K562 (cell line): ENCODE data around the gene TPRG1L. TPM values are rescaled to one million over a fixed set of nuclear protein-coding genes. Genes with fewer than 3 reads are reported as not detected.

Experiments
- CEBPZ ChIP-seq: fragments of 150-350 bp; IDR thresholded peaks from 2 replicates; pipeline ENCODE4 v1.6.1; 2014; ENCODE audit warnings: low read depth, mild to moderate bottlenecking, low read length, borderline replicate concordance
- ELF1 ChIP-seq: fragments of 200-800 bp; sonication (Bioruptor generic); IDR thresholded peaks from 2 replicates; pipeline ENCODE4 v1.6.1; 2016; ENCODE audit warnings: missing genetic modification characterization, missing compliant biosample characterization
- FOS ChIP-seq: IDR thresholded peaks from 3 replicates; pipeline ENCODE4 v1.6.1; 2011; ENCODE audit not compliant: insufficient read length; ENCODE audit errors: extremely low read depth
- GATAD2B ChIP-seq: fragments of 450-650 bp; IDR thresholded peaks from 2 replicates; pipeline ENCODE4 v1.6.1; 2017; ENCODE audit warnings: mild to moderate bottlenecking, borderline replicate concordance
- KDM5B ChIP-seq: fragments of 200-600 bp; sonication (generic); IDR thresholded peaks from 2 replicates; pipeline ENCODE4 v1.6.1; 2012; ENCODE audit warnings: low read depth, mild to moderate bottlenecking, moderate library complexity, low read length, control low read depth, inconsistent platforms; ENCODE audit not compliant: insufficient replicate concordance
- MLLT1 ChIP-seq, 2 experiments: fragments of 450-650 bp; IDR thresholded peaks; 2 replicates each; pipeline ENCODE4 v1.6.1; 2016
- PCBP2 ChIP-seq: fragments of 200-400 bp; formaldehyde crosslinking; IDR thresholded peaks from 2 replicates; pipeline ENCODE4 v1.6.1; 2018; ENCODE audit warnings: low read length, low read depth, mild to moderate bottlenecking, moderate library complexity; ENCODE audit not compliant: poor library complexity, severe bottlenecking
- SIN3A ChIP-seq, 2 experiments: fragments of 150-350 bp in 1 of 2; IDR thresholded peaks; 2 replicates each; pipeline ENCODE4 v1.6.1; 2011 to 2016; ENCODE audit warnings: borderline replicate concordance in 2 of 2, low read depth in 2 of 2, low read length in 2 of 2, mild to moderate bottlenecking in 2 of 2, moderate library complexity in 2 of 2; ENCODE audit not compliant: control insufficient read depth in 1 of 2
- SLC30A9 ChIP-seq: fragments of 250-450 bp; sonication (Bioruptor Pico); IDR thresholded peaks from 2 replicates; pipeline ENCODE4 v1.8.0; 2022; ENCODE audit warnings: mild to moderate bottlenecking, moderate library complexity
- SREBF2 ChIP-seq: sonication (generic); formaldehyde crosslinking; IDR thresholded peaks from 2 replicates; pipeline ENCODE4 v1.4.0; 2020; ENCODE audit warnings: mild to moderate bottlenecking, missing genetic modification reagents
- TCF3 ChIP-seq: sonication (generic); formaldehyde crosslinking; IDR thresholded peaks from 2 replicates; pipeline ENCODE4 v1.4.0; 2020; ENCODE audit warnings: mild to moderate bottlenecking, missing genetic modification reagents
- ZNF146 ChIP-seq: IDR thresholded peaks from one replicate; pipeline ENCODE4 v1.6.1; 2018; ENCODE audit warnings: missing compliant biosample characterization; ENCODE audit not compliant: unreplicated experiment
- ZNF239 ChIP-seq: fragments of 250-450 bp; sonication (Bioruptor Pico); IDR thresholded peaks from 2 replicates; pipeline ENCODE4 v1.4.0; 2020; ENCODE audit warnings: mild to moderate bottlenecking
- polyA plus RNA-seq, 8 experiments: library from polyadenylated mRNA; depleted of rRNA in 4 of 8; stranded (reverse) in 5 of 8; unstranded in 3 of 8; fragments of >200 nt; fragmentation: Nextera tagmentation in 2 of 8; fragmentation: Illumina TruSeq in 1 of 8; extraction: Ambion mirVana in 2 of 8; extraction: Trizol in 1 of 8; gene quantifications; 2 replicates each; pipeline versions ENCODE4 v1.2.1 to v1.2.3, GENCODE V29; 2011 to 2014; ENCODE audit warnings: inconsistent platforms in 1 of 8, missing spikeins in 1 of 8
- total RNA-seq, 7 experiments: library from RNA; depleted of rRNA in 6 of 7; stranded (reverse); fragments of >200 nt in 6 of 7; fragmentation: Illumina TruSeq in 2 of 7; extraction: Trizol in 2 of 7; gene quantifications; 2 replicates each; pipeline versions ENCODE4 v1.2.1 to v1.2.3, GENCODE V29; 2011 to 2021; ENCODE audit warnings: low replicate concordance in 1 of 7
- TF ChIP-seq, protein P1 (sequence below), 3 experiments: fragments of 200-800 bp in 1 of 3; sonication (Bioruptor generic) in 1 of 3; sonication (generic) in 1 of 3; formaldehyde crosslinking in 1 of 3; IDR thresholded peaks; 2 replicates each; pipeline versions ENCODE4 v1.6.1 to v1.8.0; 2016 to 2022; ENCODE audit warnings: mild to moderate bottlenecking in 2 of 3, missing compliant biosample characterization in 2 of 3, missing genetic modification characterization in 2 of 3, missing genetic modification reagents in 1 of 3
- TF ChIP-seq, protein P2 (sequence below): sonication (generic); formaldehyde crosslinking; IDR thresholded peaks from 2 replicates; pipeline ENCODE4 v1.8.0; 2022; ENCODE audit warnings: mild to moderate bottlenecking, missing genetic modification reagents
- TF ChIP-seq, protein P3 (sequence below): fragments of 250-450 bp; sonication (Bioruptor Pico); IDR thresholded peaks from 2 replicates; pipeline ENCODE4 v1.4.0; 2020; ENCODE audit warnings: mild to moderate bottlenecking, moderate library complexity

TPRG1L gene
- total and polyA plus RNA-seq, 9 of the 15 experiments (the other 6 are each of a cell fraction or from before 2014, with no cell fraction given): 1.6 to 11.0 (median 6.2) TPM

DNA sequence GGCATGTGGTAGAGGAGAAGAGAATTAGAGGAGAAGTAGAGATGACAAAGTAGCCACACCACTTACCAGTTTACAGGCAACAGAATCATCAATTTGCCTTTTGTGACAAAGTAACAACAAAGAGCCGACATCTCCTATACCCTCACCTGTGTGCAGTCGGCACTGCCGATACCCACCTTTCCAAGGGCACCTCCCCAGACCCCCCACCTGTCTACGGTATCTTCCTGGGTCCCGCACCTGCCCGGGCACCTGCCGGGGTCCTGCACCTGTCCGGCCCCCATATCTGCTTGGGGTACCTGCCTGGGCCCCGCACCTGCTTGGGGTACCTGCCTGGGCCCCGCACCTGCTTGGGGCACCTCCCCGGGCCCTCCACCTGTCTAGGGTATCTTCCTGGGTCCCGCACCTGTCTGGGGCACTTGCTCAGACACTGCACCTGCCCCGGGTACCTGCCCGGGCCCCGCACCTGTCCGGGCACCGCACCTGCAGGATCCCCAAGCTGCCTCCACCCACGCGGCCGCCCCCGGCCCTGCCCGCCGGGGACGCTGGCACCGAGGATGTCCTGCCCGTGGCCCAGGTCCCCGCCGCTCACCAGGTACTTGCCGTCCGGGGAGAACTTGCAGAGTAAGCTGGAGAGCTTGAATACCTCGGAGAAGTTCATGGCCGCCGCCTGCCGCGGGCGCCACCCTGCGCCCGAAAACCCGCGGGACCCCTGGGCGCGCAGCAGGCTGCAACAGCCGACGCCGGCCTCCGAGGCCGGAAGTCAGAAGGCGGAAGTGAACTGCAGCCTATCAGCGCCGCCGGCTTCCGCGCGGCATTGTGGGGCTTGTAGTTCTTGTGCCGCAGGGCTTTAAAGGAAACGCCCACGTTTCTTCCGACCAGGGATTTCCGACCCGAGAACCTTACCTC is 24.8 kb downstream of the TPRG1L start, which contains the start of gene WRAP73 (continued):
- 0 out of 2 replicates have a peak, but pooled peaks have one; percentile 66 for TF ChIP-seq GATAD2B
- no peak for TF ChIP-seq ZNF146 (CRISPR knock-in tag)
- peak; percentile 52 for TF ChIP-seq FOS
- TF ChIP-seq, protein P1, sequence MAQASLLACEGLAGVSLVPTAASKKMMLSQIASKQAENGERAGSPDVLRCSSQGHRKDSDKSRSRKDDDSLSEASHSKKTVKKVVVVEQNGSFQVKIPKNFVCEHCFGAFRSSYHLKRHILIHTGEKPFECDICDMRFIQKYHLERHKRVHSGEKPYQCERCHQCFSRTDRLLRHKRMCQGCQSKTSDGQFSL (CRISPR knock-in tag; IDR thresholded peaks at IDR 0.05): no peak
- TF ChIP-seq, protein P1 (tag; IDR thresholded peaks at IDR 0.05): no peak
- TF ChIP-seq SLC30A9 (CRISPR knock-in tag): no peak
- no peak for TF ChIP-seq PCBP2
- TF ChIP-seq ZNF239 (CRISPR knock-in tag): no peak
- TF ChIP-seq CEBPZ: no peak
- TF ChIP-seq, protein P2, sequence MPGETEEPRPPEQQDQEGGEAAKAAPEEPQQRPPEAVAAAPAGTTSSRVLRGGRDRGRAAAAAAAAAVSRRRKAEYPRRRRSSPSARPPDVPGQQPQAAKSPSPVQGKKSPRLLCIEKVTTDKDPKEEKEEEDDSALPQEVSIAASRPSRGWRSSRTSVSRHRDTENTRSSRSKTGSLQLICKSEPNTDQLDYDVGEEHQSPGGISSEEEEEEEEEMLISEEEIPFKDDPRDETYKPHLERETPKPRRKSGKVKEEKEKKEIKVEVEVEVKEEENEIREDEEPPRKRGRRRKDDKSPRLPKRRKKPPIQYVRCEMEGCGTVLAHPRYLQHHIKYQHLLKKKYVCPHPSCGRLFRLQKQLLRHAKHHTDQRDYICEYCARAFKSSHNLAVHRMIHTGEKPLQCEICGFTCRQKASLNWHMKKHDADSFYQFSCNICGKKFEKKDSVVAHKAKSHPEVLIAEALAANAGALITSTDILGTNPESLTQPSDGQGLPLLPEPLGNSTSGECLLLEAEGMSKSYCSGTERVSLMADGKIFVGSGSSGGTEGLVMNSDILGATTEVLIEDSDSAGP (CRISPR knock-in tag): peak; percentile 71
- TF ChIP-seq SREBF2 (CRISPR knock-in tag): no peak
- TF ChIP-seq, protein P3, sequence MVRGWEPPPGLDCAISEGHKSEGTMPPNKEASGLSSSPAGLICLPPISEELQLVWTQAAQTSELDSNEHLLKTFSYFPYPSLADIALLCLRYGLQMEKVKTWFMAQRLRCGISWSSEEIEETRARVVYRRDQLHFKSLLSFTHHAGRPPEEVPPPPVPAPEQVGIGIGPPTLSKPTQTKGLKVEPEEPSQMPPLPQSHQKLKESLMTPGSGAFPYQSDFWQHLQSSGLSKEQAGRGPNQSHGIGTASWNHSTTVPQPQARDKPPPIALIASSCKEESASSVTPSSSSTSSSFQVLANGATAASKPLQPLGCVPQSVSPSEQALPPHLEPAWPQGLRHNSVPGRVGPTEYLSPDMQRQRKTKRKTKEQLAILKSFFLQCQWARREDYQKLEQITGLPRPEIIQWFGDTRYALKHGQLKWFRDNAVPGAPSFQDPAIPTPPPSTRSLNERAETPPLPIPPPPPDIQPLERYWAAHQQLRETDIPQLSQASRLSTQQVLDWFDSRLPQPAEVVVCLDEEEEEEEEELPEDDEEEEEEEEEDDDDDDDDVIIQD (CRISPR knock-in tag): no peak
- TF ChIP-seq MLLT1 (IDR thresholded peaks at IDR 0.05): no peak
- TF ChIP-seq KDM5B: peak; percentile 94
- no peak for TF ChIP-seq TCF3 (CRISPR knock-in tag)
- TF ChIP-seq ELF1: peak; percentile 97
- TF ChIP-seq SIN3A (IDR thresholded peaks at IDR 0.05; ENCODE audit: borderline replicate concordance in 2 of 2, control insufficient read depth in 1 of 2, low read depth in 2 of 2, low read length in 2 of 2): peak; percentile 50 to 62; a peak in 2 of 4 replicates
